ENCODE measurements around the gene FHL2.

DNA sequence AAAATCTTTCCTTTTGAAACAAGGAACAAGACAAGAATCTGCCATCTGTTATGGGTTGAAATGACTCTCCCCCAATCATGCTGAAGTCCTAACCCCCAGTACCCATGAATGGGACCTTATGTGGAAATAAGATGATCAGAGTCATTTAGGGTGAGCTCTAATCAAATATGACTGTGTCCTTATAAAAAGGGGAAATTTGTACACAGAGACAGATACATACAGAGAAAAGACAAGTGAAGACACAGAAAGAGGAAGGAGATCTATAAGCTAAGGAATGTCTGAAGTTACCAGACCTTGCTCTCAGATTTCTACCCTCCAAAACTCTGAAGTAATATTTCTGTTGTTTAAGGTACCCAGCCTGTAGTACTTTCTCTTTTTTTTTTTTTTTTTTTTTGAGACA, 85.0 kb downstream of the FHL2 start:
- TF ChIP-seq, protein P1, sequence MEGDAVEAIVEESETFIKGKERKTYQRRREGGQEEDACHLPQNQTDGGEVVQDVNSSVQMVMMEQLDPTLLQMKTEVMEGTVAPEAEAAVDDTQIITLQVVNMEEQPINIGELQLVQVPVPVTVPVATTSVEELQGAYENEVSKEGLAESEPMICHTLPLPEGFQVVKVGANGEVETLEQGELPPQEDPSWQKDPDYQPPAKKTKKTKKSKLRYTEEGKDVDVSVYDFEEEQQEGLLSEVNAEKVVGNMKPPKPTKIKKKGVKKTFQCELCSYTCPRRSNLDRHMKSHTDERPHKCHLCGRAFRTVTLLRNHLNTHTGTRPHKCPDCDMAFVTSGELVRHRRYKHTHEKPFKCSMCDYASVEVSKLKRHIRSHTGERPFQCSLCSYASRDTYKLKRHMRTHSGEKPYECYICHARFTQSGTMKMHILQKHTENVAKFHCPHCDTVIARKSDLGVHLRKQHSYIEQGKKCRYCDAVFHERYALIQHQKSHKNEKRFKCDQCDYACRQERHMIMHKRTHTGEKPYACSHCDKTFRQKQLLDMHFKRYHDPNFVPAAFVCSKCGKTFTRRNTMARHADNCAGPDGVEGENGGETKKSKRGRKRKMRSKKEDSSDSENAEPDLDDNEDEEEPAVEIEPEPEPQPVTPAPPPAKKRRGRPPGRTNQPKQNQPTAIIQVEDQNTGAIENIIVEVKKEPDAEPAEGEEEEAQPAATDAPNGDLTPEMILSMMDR (IDR thresholded peaks at IDR 0.05), result no peak
- TF ChIP-seq POLR2A (IDR thresholded peaks at IDR 0.05), result no peak
